ENCODE results near the gene FNDC1. TPM values are rescaled to one million over a fixed set of nuclear protein-coding genes. Genes with fewer than 3 reads are reported as not detected.

The FNDC1 gene
- total and polyA plus RNA-seq, 2 of the 13 experiments (the other 11 are each of a cell fraction or from before 2014, with no cell fraction given) = not detected

DNA sequence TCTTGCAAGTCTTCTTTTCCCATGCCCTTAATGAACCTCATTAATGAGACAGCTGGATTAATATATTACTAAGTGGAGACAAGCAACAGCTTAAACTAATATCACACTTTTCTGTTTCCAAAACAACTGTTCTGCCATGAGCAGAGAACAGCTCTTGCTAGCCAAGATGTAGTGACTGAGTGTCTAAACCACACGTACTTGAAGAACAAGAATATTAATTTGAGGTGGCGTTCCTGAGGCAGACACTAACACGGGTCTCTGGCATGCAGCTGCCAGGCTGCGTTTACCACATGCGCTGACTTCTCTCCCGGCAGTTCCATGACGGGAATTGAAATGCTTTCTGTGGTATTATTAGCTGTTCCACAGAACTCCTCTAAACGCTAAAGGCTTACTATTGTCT is 80.6 kb downstream of the FNDC1 start:
- H3K27ac ChIP-seq (ENCODE audit: extremely low read length, insufficient read depth, low read length) = no peak overlapping the region
- 18% methylated on average over 8 of the region's 8 CpGs for WGBS (ENCODE audit: low lambda C conversion rate)
- no peak overlapping the region for H3K9ac ChIP-seq (ENCODE audit: insufficient read depth, low read depth, low read length)
- H3K27me3 ChIP-seq (ENCODE audit: control insufficient read depth in 1 of 2, insufficient read depth in 2 of 2, low read length in 2 of 2) = peaks cover 0 to 3% of the 10 kb centered on the region in 2 experiments; a peak in 2 of 5 replicates
- DNase-seq (ENCODE audit: low spot score) = no peak
- intact Hi-C loops (cut with micrococcal nuclease; ENCODE audit: unreplicated experiment) = no loop called here
- in situ Hi-C loops (cut with HindIII; ENCODE audit: extremely low pct_ligation_motif_present, low pct_unique_long_range_greater_than_20kb) = no loop called here
- no peak for ATAC-seq
- no peaks in the 10 kb centered on the region for H3K9me3 ChIP-seq (ENCODE audit: low read length)
- H3K4me2 ChIP-seq (ENCODE audit: low read depth, low read length) = no peak overlapping the region
- CTCF ChIA-PET (ENCODE audit: low intra/inter-chr PET ratio, low total read pairs) = no interaction called here
- H4K20me1 ChIP-seq (ENCODE audit: insufficient read depth, low read length) = no peaks in the 10 kb centered on the region
- H3K36me3 ChIP-seq (replicated peaks in 1 of 2; ENCODE audit: control insufficient read depth in 1 of 2, insufficient read depth in 2 of 2, low read length in 2 of 2) = no peaks in the 10 kb centered on the region
- BruUV-seq (replicated peaks) = no TSS peak
- TF ChIP-seq HCFC1 (IDR thresholded peaks at IDR 0.05; ENCODE audit: low read depth, low read length) (no peak), AHR (CRISPR knock-in tag; IDR thresholded peaks at IDR 0.05) (no peak), MZF1 (CRISPR knock-in tag; IDR thresholded peaks at IDR 0.05; ENCODE audit: borderline replicate concordance) (no peak)
- no peaks in the 10 kb centered on the region for H3K4me1 ChIP-seq (ENCODE audit: insufficient read depth, low read length)
- POLR2A ChIA-PET = no interaction called here
- H3K79me2 ChIP-seq (ENCODE audit: insufficient read depth, low read length) = no peaks in the 10 kb centered on the region
- H3K4me3 ChIP-seq (replicated peaks in 1 of 3; ENCODE audit: insufficient read depth in 1 of 3, low read depth in 2 of 3, low read length in 3 of 3) = no peak overlapping the region
- no peak overlapping the region for H2AFZ ChIP-seq (ENCODE audit: low read length)
- FAIRE-seq = no peak

DNA sequence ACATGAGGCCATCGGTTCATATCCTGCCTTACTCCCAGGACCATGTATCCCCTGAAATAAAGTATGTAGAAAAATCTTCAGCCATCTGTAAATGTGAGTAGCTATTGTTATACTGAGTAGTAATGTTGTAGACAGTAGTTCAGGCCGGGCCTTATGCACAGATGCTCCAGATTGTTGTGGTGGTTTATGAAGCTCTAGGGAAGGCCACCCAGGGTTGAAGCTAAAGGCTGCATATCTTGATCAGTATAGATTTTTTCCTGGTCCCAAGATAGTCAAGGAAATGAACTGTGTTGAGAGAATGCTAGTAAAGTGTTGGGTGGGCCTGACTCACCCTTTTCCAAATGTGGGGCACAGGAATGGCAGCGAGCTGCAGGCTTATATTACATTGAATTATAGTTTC is 81.4 kb downstream of the FNDC1 start:
- ChIA-PET CTCF (ENCODE audit: low intra/inter-chr PET ratio, low total read pairs) (no interaction called here), POLR2A (no interaction called here)
- Histone ChIP-seq H2AFZ (ENCODE audit: low read length) (no peak overlapping the region), H3K79me2 (ENCODE audit: insufficient read depth, low read length) (no peaks in the 10 kb centered on the region), H3K27me3 (ENCODE audit: control insufficient read depth in 1 of 2, insufficient read depth in 2 of 2, low read length in 2 of 2) (peaks cover 0 to 3% of the 10 kb centered on the region in 2 experiments; a peak in 3 of 5 replicates), H3K36me3 (replicated peaks in 1 of 2; ENCODE audit: control insufficient read depth in 1 of 2, insufficient read depth in 2 of 2, low read length in 2 of 2) (no peaks in the 10 kb centered on the region), H3K27ac (ENCODE audit: extremely low read length, insufficient read depth, low read length) (no peak overlapping the region), H4K20me1 (ENCODE audit: insufficient read depth, low read length) (no peaks in the 10 kb centered on the region), H3K4me3 (replicated peaks in 1 of 3; ENCODE audit: insufficient read depth in 1 of 3, low read depth in 2 of 3, low read length in 3 of 3) (no peak overlapping the region), H3K9me3 (ENCODE audit: low read length) (no peaks in the 10 kb centered on the region), H3K4me1 (ENCODE audit: insufficient read depth, low read length) (no peaks in the 10 kb centered on the region), H3K9ac (ENCODE audit: insufficient read depth, low read depth, low read length) (no peak overlapping the region), H3K4me2 (ENCODE audit: low read depth, low read length) (no peak overlapping the region)
- 2% methylated on average over 3 of the region's 3 CpGs for WGBS (ENCODE audit: low lambda C conversion rate)
- FAIRE-seq = no peak
- no peak for DNase-seq (ENCODE audit: low spot score)
- no TSS peak for BruUV-seq (replicated peaks)
- in situ Hi-C loops (cut with HindIII; ENCODE audit: extremely low pct_ligation_motif_present, low pct_unique_long_range_greater_than_20kb) = no loop called here
- no peak for ATAC-seq
- intact Hi-C loops (cut with micrococcal nuclease; ENCODE audit: unreplicated experiment) = no loop called here
- no peak for TF ChIP-seq ZNF83 (CRISPR knock-in tag; IDR thresholded peaks at IDR 0.05; ENCODE audit: borderline replicate concordance)
- no peak for TF ChIP-seq SP1 (IDR thresholded peaks at IDR 0.05)
- TF ChIP-seq SP1 (CRISPR knock-in tag; IDR thresholded peaks at IDR 0.05) = no peak
- TF ChIP-seq SCMH1 (CRISPR knock-in tag; IDR thresholded peaks at IDR 0.05; ENCODE audit: borderline replicate concordance) = no peak
- TF ChIP-seq, protein P1, sequence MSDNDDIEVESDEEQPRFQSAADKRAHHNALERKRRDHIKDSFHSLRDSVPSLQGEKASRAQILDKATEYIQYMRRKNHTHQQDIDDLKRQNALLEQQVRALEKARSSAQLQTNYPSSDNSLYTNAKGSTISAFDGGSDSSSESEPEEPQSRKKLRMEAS (IDR thresholded peaks at IDR 0.05) = no peak
- TF ChIP-seq ZNF224 (CRISPR knock-in tag; IDR thresholded peaks at IDR 0.05) = no peak
- TF ChIP-seq, protein P2, sequence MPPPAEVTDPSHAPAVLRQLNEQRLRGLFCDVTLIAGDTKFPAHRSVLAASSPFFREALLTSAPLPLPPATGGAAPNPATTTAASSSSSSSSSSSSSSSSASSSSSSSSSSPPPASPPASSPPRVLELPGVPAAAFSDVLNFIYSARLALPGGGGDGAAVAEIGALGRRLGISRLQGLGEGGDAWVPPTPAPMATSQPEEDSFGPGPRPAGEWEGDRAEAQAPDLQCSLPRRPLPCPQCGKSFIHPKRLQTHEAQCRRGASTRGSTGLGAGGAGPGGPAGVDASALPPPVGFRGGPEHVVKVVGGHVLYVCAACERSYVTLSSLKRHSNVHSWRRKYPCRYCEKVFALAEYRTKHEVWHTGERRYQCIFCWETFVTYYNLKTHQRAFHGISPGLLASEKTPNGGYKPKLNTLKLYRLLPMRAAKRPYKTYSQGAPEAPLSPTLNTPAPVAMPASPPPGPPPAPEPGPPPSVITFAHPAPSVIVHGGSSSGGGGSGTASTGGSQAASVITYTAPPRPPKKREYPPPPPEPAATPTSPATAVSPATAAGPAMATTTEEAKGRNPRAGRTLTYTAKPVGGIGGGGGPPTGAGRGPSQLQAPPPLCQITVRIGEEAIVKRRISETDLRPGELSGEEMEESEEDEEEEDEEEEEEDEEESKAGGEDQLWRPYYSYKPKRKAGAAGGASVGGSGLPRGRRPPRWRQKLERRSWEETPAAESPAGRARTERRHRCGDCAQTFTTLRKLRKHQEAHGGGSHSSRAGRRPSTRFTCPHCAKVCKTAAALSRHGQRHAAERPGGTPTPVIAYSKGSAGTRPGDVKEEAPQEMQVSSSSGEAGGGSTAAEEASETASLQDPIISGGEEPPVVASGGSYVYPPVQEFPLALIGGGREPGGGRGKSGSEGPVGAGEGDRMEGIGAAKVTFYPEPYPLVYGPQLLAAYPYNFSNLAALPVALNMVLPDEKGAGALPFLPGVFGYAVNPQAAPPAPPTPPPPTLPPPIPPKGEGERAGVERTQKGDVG (CRISPR knock-in tag; IDR thresholded peaks at IDR 0.05; ENCODE audit: borderline replicate concordance) = no peak
- no peak for TF ChIP-seq ZNF205 (CRISPR knock-in tag; IDR thresholded peaks at IDR 0.05)
- TF ChIP-seq BRD4 (CRISPR knock-in tag; IDR thresholded peaks at IDR 0.05) = no peak
- no peak for TF ChIP-seq FOXJ3 (CRISPR knock-in tag; IDR thresholded peaks at IDR 0.05; ENCODE audit: borderline replicate concordance)
- TF ChIP-seq ZNF552 (CRISPR knock-in tag; IDR thresholded peaks at IDR 0.05; ENCODE audit: borderline replicate concordance) = no peak
- TF ChIP-seq, protein P3, sequence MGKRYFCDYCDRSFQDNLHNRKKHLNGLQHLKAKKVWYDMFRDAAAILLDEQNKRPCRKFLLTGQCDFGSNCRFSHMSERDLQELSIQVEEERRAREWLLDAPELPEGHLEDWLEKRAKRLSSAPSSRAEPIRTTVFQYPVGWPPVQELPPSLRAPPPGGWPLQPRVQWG (CRISPR knock-in tag; IDR thresholded peaks at IDR 0.05; ENCODE audit: borderline replicate concordance, low read depth) = no peak
- TF ChIP-seq, protein P4, sequence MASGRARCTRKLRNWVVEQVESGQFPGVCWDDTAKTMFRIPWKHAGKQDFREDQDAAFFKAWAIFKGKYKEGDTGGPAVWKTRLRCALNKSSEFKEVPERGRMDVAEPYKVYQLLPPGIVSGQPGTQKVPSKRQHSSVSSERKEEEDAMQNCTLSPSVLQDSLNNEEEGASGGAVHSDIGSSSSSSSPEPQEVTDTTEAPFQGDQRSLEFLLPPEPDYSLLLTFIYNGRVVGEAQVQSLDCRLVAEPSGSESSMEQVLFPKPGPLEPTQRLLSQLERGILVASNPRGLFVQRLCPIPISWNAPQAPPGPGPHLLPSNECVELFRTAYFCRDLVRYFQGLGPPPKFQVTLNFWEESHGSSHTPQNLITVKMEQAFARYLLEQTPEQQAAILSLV (CRISPR knock-in tag; IDR thresholded peaks at IDR 0.05; ENCODE audit: borderline replicate concordance) = no peak
